Measurements from ENCODE around the gene MYO1A.

DNA sequence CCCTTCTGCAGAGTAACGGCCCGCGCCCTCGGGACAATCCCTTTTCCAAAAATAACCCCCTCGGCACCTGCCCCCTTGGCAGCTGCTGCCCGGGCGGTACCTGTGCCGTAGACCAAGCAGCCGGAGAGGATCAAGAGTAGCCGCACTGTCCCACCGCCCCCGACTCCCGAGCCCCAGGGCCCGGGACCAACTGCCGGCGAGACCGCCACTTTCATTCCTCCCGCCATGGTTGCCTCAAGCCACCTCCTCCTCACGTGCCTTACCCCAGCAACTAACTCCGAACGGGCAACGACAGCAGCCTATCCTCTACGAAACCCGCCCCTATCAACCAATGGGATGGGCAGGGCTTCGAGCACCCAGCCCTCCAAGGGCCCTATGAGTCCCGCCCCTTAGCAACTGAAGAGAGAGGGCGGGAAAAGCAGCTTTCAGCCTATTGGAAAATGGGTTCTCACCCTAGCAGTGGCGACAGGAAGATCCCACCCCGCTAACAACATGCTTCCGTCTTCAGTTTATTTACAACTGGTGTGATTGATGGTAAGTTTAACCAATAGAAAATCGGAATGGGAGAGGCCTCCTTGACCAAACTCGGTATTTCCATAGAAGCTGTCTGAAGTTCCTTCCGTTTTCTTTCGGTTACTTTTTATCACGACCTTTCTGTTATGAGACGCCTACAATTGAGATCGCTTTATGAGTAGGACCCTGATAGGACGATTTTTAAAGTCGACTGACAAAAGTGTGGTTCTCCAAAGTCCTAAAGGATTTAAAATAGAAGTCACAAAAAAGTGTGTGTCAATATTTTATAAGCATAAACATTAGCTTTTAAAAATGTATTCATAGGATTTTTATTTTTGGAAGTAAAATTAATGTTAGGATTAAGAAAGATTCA lies 28.8 kb upstream of the MYO1A start, which contains the start of gene NEMP1:
- TF ChIP-seq, protein P1, sequence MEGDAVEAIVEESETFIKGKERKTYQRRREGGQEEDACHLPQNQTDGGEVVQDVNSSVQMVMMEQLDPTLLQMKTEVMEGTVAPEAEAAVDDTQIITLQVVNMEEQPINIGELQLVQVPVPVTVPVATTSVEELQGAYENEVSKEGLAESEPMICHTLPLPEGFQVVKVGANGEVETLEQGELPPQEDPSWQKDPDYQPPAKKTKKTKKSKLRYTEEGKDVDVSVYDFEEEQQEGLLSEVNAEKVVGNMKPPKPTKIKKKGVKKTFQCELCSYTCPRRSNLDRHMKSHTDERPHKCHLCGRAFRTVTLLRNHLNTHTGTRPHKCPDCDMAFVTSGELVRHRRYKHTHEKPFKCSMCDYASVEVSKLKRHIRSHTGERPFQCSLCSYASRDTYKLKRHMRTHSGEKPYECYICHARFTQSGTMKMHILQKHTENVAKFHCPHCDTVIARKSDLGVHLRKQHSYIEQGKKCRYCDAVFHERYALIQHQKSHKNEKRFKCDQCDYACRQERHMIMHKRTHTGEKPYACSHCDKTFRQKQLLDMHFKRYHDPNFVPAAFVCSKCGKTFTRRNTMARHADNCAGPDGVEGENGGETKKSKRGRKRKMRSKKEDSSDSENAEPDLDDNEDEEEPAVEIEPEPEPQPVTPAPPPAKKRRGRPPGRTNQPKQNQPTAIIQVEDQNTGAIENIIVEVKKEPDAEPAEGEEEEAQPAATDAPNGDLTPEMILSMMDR (conservative IDR thresholded peaks at IDR 0.05) = no peak
- TF ChIP-seq ZFX (IDR thresholded peaks at IDR 0.05) = peak; percentile 37
